ENCODE measurements around the gene IQCF6. TPM values are rescaled to one million over a fixed set of nuclear protein-coding genes. Genes with fewer than 3 reads are reported as not detected.

Gene IQCF6
- total RNA-seq, 1 experiment from 2014 or later = not detected

DNA sequence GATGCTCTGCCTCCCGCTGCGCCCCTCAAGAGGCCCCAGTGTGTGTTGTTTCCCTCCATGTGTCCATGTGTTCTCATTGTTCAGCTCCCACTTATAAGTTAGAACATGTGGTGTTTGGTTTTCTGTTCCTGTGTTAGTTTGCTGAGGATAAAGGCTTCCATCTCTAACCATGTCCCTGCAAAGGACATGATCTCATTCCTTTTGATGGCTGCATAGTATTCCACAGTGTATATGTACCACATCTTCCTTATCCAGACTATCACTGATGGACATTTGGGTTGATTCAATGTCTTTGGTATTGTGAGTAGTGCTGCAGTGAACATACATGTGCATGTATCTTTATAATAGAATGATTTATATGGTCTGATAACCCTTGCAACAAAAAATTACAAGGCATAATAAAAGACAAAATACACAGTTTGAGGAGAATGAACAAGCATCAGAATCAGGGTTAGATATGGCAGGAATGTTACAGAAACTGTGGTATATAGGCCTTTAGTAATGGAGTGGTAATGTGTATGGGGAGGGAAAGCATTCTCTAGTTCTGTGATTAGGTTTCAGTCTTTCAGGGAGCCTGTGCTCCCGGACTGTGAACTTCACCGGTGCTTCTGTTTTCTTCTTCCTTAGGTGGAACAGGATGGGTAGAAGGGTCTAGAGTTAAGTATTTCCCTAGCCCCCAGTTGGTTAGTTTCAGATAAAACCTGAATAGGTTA is 45.0 kb downstream of the IQCF6 start:
- no peaks in the 10 kb centered on the region for H3K9me3 ChIP-seq
- H3K27me3 ChIP-seq = no peaks in the 10 kb centered on the region
- H3K36me3 ChIP-seq = no peaks in the 10 kb centered on the region
- no peak for DNase-seq
- H3K4me3 ChIP-seq = no peak overlapping the region

DNA sequence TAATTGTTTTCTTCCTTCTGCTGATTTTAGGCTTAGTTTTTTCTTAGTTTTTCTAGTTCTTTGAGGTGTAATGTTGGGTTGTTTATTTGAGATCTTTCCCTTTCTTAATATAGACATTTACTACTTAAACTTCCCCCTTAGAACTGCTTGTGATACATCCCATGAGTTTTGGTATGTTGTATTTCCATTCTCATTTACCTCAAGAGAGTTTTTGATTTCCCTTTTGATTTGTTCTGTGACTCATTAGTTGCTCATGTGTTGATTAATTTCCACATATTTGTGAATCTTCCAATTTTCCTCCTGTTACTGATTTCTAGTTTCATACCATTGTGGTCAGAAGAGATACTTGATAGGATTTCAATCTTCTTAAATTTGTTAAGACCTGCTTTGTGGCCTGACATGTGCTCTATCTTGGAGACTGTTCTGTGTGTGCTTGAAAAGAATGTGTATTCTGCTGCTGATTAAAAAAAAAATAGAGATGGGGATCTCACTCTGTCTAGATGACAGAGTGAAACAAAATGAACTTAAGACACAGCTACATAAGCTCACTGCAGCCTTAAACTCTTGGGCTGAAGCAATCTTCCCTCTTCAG is 49.9 kb downstream of the IQCF6 start:
- Histone ChIP-seq H3K9me3 (no peaks in the 10 kb centered on the region), H3K4me3 (no peak overlapping the region), H3K27me3 (no peaks in the 10 kb centered on the region), H3K36me3 (no peaks in the 10 kb centered on the region)
- DNase-seq = no peak

Other genes starting within 250 kb of the IQCF6 start
- 5.3 and 5.9 TPM in 2 replicates for gene RAD54L2, start 240.5 kb downstream of the IQCF6 start, total RNA-seq (2014; rRNA removed; shearing (Covaris generic); ENCODE audit: low replicate concordance)
- gene TEX264, start 108.0 kb downstream of the IQCF6 start, total RNA-seq (2014; rRNA removed; shearing (Covaris generic); ENCODE audit: low replicate concordance) = 35.9 and 64.1 TPM in 2 replicates
- gene GRM2, start 72.2 kb downstream of the IQCF6 start, total RNA-seq (2014; rRNA removed; shearing (Covaris generic); ENCODE audit: low replicate concordance) = not detected in 2 replicates
- not detected in 2 replicates for gene IQCF2, start 82.4 kb upstream of the IQCF6 start, total RNA-seq (2014; rRNA removed; shearing (Covaris generic); ENCODE audit: low replicate concordance)
- not detected in 2 replicates for gene IQCF5, start 96.4 kb upstream of the IQCF6 start, total RNA-seq (2014; rRNA removed; shearing (Covaris generic); ENCODE audit: low replicate concordance)
- gene IQCF1, start 124.1 kb upstream of the IQCF6 start, total RNA-seq (2014; rRNA removed; shearing (Covaris generic); ENCODE audit: low replicate concordance) = not detected in 2 replicates
- gene RRP9, start 162.7 kb upstream of the IQCF6 start, total RNA-seq (2014; rRNA removed; shearing (Covaris generic); ENCODE audit: low replicate concordance) = 59.3 and 78.5 TPM in 2 replicates
- 5.9 and 13.8 TPM in 2 replicates for gene PARP3, start 163.1 kb upstream of the IQCF6 start, total RNA-seq (2014; rRNA removed; shearing (Covaris generic); ENCODE audit: low replicate concordance)
- gene GPR62, start 176.1 kb upstream of the IQCF6 start, total RNA-seq (2014; rRNA removed; shearing (Covaris generic); ENCODE audit: low replicate concordance) = not detected in 2 replicates
- gene PCBP4, start 188.2 kb upstream of the IQCF6 start, total RNA-seq (2014; rRNA removed; shearing (Covaris generic); ENCODE audit: low replicate concordance) = 24.8 and 28.1 TPM in 2 replicates
- 10.0 and 15.6 TPM in 2 replicates for gene ABHD14B, start 194.8 kb upstream of the IQCF6 start, total RNA-seq (2014; rRNA removed; shearing (Covaris generic); ENCODE audit: low replicate concordance)
- gene ABHD14A, start 195.8 kb upstream of the IQCF6 start, total RNA-seq (2014; rRNA removed; shearing (Covaris generic); ENCODE audit: low replicate concordance) = 6.5 TPM in 1 of 2 replicates, not detected in the other
- 17.2 and 46.4 TPM in 2 replicates for gene ACY1, start 204.3 kb upstream of the IQCF6 start, total RNA-seq (2014; rRNA removed; shearing (Covaris generic); ENCODE audit: low replicate concordance)
- 598 and 1,092 TPM in 2 replicates for gene RPL29, start 216.7 kb upstream of the IQCF6 start, total RNA-seq (2014; rRNA removed; shearing (Covaris generic); ENCODE audit: low replicate concordance)